Measurements from ENCODE around the gene PGD. TPM values are rescaled to one million over a fixed set of nuclear protein-coding genes. Genes with fewer than 3 reads are reported as not detected.
A peak's percentile ranks its signal among the peaks of the same experiment; 100 is the strongest.

The PGD gene
- total RNA-seq, 1 donor from 2014 or later, result 213 TPM

DNA sequence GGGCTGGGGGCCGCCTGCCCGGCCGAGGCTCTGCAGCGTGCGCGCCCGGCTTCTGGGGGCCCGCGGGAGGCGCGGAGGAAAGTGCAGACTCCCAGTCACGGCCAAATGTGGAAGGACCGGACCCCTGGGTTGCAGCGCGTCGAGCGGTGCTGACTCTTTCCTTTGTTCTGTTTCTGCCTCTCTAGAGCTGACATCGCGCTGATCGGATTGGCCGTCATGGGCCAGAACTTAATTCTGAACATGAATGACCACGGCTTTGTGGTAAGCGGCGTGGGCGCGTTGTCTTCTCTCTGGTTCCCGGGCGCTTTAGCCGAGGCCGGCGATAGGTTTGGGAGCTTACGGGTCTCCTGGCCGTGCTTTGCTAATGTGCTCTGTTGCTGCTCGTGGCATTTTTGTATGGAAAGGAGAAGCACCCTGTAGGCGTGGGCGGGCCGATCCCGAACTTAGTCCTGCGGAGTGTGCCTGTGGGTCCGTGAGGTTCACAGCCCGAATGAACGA, 629 bp downstream of the PGD start:
- DNase-seq (peak; percentile 75), ATAC-seq (peak; percentile 14 to 22)
- TF ChIP-seq CTCF (IDR thresholded peaks at IDR 0.05), result no peak
- Histone ChIP-seq H3K4me3 (peak overlapping the region; percentile 99), H3K27ac (peak overlapping the region; percentile 96), H3K36me3 (peaks cover 28% of the 10 kb centered on the region), H3K27me3 (ENCODE audit: low read depth) (no peaks in the 10 kb centered on the region), H3K4me1 (peaks cover 29% of the 10 kb centered on the region), H3K9me3 (no peaks in the 10 kb centered on the region)
- intact Hi-C loops (cut with DNase I), result no loop called here

DNA sequence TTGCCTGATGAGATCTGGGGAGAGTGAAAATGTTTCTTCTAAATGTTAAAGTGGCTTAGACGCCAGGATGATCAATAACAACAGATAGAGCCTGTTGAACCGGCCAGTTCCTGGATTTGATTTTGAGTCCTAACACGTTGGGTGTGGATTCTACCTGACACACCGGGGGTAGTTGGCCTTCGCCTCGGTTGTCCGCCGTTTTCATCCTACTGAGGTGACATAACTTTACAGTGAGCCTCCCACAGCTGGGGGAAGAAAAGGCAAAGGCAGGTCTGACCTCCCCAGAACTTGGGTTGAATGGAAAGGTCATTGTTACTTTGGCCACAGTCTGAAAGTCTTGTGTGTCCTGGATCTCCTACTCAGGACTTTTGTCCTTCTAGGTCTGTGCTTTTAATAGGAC, 1.1 kb downstream of the PGD start:
- peaks cover 33% of the 10 kb centered on the region for H3K36me3 ChIP-seq
- H3K4me3 ChIP-seq, result peak overlapping the region; percentile 99
- TF ChIP-seq CTCF (IDR thresholded peaks at IDR 0.05), result no peak
- peaks cover 29% of the 10 kb centered on the region for H3K4me1 ChIP-seq
- H3K9me3 ChIP-seq, result no peaks in the 10 kb centered on the region
- DNase-seq (no peak), ATAC-seq (no peak)
- peak overlapping the region; percentile 96 for H3K27ac ChIP-seq
- H3K27me3 ChIP-seq (ENCODE audit: low read depth), result no peaks in the 10 kb centered on the region
- intact Hi-C loops (cut with DNase I), result no loop called here

- peak overlapping the region; percentile 32 for H3K27ac ChIP-seq
- no peak for TF ChIP-seq CTCF (IDR thresholded peaks at IDR 0.05)
- H3K4me1 ChIP-seq, result peaks cover 29% of the 10 kb centered on the region
- peaks cover 46% of the 10 kb centered on the region for H3K36me3 ChIP-seq
- DNase-seq (no peak), ATAC-seq (no peak)
- H3K27me3 ChIP-seq (ENCODE audit: low read depth), result no peaks in the 10 kb centered on the region
- no peaks in the 10 kb centered on the region for H3K9me3 ChIP-seq
- intact Hi-C loops (cut with DNase I), result no loop called here
- no peak overlapping the region for H3K4me3 ChIP-seq
Observed at GRCh38 chr1:10401281-10401680, 2.4 kb downstream of the PGD start.

GRCh38 chr1:10402729-10403274, 3.9 kb downstream of the PGD start:
- ATAC-seq, result no peak
- Histone ChIP-seq H3K27ac (no peak overlapping the region), H3K27me3 (ENCODE audit: low read depth) (no peaks in the 10 kb centered on the region), H3K4me3 (no peak overlapping the region), H3K36me3 (peaks cover 61% of the 10 kb centered on the region), H3K9me3 (no peaks in the 10 kb centered on the region), H3K4me1 (peaks cover 29% of the 10 kb centered on the region)
- TF ChIP-seq CTCF (IDR thresholded peaks at IDR 0.05), result no peak
- DNase-seq, result no peak
- intact Hi-C loops (cut with DNase I), result no loop called here

- ATAC-seq (no peak), DNase-seq (no peak)
- Histone ChIP-seq H3K36me3 (peaks cover 100% of the 10 kb centered on the region), H3K4me3 (no peak overlapping the region), H3K9me3 (no peaks in the 10 kb centered on the region), H3K27me3 (ENCODE audit: low read depth) (no peaks in the 10 kb centered on the region), H3K4me1 (no peaks in the 10 kb centered on the region), H3K27ac (no peak overlapping the region)
- no peak for TF ChIP-seq CTCF (IDR thresholded peaks at IDR 0.05)
- intact Hi-C loops (cut with DNase I), result no loop called here
Observed at GRCh38 chr1:10407201-10407600, 8.3 kb downstream of the PGD start.
